Measurements from ENCODE around the gene ZBP1.

The ZBP1 gene

DNA sequence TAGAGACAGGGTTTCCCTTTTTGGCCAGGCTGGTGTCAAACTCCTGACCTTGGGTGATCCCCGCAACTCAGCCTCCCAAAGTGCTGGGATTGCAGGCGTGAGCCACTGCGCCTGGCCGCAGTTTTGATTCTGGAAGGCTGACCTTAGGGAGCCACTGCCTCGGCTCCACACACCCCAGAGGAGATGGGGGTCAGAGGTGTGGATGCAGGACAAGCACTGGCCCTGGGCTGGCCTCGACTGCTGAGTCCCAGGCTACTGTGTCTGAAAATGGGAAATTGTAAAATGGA, 1.5 kb downstream of the ZBP1 start:
- H3K4me3 ChIP-seq (ENCODE audit: low read depth, low read length) = no peak overlapping the region
- no peaks in the 10 kb centered on the region for H3K27me3 ChIP-seq (ENCODE audit: insufficient read depth, low read depth, severe bottlenecking)
- H3K36me3 ChIP-seq = no peaks in the 10 kb centered on the region
- DNase-seq = no peak
- no peaks in the 10 kb centered on the region for H3K9me3 ChIP-seq (ENCODE audit: severe bottlenecking)
- TF ChIP-seq, protein P1, sequence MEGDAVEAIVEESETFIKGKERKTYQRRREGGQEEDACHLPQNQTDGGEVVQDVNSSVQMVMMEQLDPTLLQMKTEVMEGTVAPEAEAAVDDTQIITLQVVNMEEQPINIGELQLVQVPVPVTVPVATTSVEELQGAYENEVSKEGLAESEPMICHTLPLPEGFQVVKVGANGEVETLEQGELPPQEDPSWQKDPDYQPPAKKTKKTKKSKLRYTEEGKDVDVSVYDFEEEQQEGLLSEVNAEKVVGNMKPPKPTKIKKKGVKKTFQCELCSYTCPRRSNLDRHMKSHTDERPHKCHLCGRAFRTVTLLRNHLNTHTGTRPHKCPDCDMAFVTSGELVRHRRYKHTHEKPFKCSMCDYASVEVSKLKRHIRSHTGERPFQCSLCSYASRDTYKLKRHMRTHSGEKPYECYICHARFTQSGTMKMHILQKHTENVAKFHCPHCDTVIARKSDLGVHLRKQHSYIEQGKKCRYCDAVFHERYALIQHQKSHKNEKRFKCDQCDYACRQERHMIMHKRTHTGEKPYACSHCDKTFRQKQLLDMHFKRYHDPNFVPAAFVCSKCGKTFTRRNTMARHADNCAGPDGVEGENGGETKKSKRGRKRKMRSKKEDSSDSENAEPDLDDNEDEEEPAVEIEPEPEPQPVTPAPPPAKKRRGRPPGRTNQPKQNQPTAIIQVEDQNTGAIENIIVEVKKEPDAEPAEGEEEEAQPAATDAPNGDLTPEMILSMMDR (IDR thresholded peaks at IDR 0.05; ENCODE audit: low read depth, low read length) = no peak
- H3K27ac ChIP-seq = no peak overlapping the region

DNA sequence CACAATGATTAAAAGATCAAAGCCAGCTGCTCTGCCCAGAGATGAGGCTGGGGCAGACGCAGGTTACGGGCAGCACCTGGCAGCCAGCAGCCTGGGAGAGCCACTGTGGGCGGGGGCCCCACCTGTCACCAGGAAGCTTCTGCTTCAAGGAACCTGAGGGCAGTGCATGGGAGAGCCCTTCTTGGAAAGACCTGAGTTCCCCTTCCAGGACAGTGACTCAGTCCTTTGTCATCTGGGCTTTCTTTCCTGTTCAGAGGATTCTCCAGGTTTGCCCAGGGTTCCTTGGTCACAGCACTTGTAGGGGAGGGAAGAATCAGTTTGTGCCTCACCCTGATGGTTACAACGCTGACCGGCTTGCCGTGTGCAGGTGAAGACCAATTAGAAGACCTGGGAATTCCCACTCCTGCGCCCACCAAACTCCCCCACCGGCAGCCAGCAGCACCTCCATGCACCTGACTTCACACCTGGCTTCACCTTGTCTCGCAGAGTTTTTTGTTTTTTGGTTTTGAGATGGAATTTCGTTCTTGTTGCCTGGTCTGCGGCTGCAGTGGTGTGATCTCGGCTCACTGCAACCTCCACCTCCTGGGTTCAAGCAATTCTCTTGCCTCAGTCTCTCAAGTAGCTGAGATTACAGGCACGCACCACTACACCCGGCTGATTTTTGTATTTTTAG, 2.0 kb downstream of the ZBP1 start:
- TF ChIP-seq, protein P1 (IDR thresholded peaks at IDR 0.05; ENCODE audit: low read depth, low read length) = no peak
- H3K4me3 ChIP-seq (ENCODE audit: low read depth, low read length) = no peak overlapping the region
- H3K36me3 ChIP-seq = no peaks in the 10 kb centered on the region
- H3K9me3 ChIP-seq (ENCODE audit: severe bottlenecking) = no peaks in the 10 kb centered on the region
- no peak for DNase-seq
- no peak overlapping the region for H3K27ac ChIP-seq
- H3K27me3 ChIP-seq (ENCODE audit: insufficient read depth, low read depth, severe bottlenecking) = no peaks in the 10 kb centered on the region

DNA sequence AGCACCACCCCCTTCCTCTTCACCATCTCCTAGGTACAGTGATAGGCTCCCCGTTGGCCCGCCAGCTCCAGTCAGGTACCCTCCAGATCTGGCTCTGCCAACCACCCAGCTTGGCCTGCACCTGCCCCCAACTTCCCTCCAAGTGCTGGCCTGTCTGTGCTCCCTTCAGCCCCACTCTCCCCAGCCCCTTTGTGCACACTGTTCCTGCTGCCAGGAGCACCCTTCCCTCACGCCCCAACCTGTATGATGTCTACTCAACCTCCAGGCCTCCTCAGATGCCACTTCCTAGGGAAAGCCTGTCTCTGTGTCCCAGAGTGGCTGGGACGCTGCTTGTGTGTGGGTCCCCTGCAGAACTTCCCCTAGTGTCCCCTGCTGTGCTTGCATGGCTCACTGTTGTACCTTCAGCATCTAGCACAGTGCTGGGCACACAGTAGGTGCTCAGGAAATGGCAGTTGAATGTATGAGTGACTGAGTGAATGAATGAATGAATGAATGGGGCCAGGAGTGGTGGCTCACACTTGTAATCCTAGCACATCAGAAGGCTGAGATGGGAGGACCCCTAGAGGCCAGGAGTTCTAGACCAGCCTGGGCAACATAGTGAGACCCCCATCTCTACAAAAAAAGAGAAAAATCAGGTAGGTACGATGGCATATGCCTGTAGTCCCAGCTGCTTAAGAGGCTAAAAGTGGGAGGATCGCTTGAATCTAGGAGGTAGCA, 3.0 kb downstream of the ZBP1 start:
- no peaks in the 10 kb centered on the region for H3K27me3 ChIP-seq (ENCODE audit: insufficient read depth, low read depth, severe bottlenecking)

DNA sequence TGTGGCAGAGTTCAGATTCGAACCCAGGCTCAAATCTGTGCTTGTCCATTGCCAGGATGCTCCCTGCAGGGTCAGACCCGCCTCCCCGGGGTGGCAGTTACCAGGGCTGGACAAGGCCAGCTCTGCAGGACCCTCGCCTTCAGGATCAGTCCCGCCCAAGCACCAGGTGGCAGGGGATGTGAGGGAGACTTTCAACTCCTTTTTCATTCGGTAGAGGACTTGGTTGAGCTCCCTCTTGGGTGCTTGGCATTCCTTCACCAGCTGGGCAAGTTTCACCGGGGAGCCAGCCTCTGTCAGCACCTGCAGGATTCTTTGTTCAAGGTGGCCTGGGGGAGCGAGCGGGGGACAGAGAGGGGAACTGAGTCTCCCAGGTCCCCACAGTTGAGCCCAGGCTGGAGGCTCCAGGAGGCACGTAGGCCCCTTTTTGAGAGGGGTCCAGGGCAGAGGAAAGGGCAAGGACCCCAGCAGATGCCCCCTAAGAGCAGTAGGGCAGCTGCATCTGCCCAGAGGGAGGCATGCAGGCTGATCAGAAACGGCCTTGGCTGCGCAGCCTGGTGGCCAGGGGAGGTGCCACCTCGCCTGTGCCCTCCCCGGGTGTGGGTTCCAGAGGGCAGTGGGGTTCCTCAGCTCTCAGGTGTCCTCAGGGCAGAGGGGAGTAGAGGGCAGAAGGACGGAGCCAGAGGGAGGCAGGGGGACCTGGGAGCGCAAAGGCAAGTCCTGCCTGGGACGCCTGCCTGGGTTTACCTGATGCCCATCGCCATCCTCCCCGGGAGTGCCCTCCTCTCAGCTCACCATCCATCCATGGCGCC, 3.9 kb downstream of the ZBP1 start:
- TF ChIP-seq, protein P1 (IDR thresholded peaks at IDR 0.05; ENCODE audit: low read depth, low read length) = no peak
- H3K9me3 ChIP-seq (ENCODE audit: severe bottlenecking) = no peaks in the 10 kb centered on the region
- H3K27ac ChIP-seq = no peak overlapping the region
- DNase-seq = no peak
- no peaks in the 10 kb centered on the region for H3K36me3 ChIP-seq
- no peaks in the 10 kb centered on the region for H3K27me3 ChIP-seq (ENCODE audit: insufficient read depth, low read depth, severe bottlenecking)
- H3K4me3 ChIP-seq (ENCODE audit: low read depth, low read length) = no peak overlapping the region

More for the DNA sequence above, 3.0 kb downstream of the ZBP1 start:
- H3K27ac ChIP-seq = no peak overlapping the region
- no peaks in the 10 kb centered on the region for H3K9me3 ChIP-seq (ENCODE audit: severe bottlenecking)
- TF ChIP-seq, protein P1 (IDR thresholded peaks at IDR 0.05; ENCODE audit: low read depth, low read length) = no peak
- DNase-seq = no peak
- no peaks in the 10 kb centered on the region for H3K36me3 ChIP-seq
- H3K4me3 ChIP-seq (ENCODE audit: low read depth, low read length) = no peak overlapping the region

DNA sequence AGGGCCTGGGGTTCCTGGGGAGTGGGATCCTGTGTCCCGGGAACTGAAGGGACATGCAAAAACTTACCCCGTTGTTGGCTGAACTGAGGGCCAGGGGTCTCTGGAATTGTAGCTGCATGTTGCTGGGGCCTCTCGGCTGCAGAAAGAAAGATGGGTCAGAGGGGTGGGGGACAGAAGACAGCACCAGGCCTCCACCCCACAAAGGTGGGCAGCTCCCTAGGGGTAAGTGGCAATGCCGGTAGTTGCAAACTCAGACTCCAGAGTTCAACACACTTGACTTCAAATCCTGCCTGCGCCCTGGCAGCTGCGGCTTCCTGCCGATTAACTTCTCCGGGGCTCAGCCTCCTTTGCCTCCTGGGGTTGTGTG, 4.8 kb downstream of the ZBP1 start:
- Histone ChIP-seq H3K27me3 (ENCODE audit: insufficient read depth, low read depth, severe bottlenecking) (no peaks in the 10 kb centered on the region), H3K9me3 (ENCODE audit: severe bottlenecking) (no peaks in the 10 kb centered on the region), H3K36me3 (no peaks in the 10 kb centered on the region), H3K4me3 (ENCODE audit: low read depth, low read length) (no peak overlapping the region), H3K27ac (no peak overlapping the region)
- no peak for DNase-seq
- TF ChIP-seq, protein P1 (IDR thresholded peaks at IDR 0.05; ENCODE audit: low read depth, low read length) = no peak
